ENCODE results near the gene KIAA1549. TPM values are rescaled to one million over a fixed set of nuclear protein-coding genes. Genes with fewer than 3 reads are reported as not detected.

The KIAA1549 gene
- total RNA-seq, 4 donors from 2014 or later: 1.6 to 5.0 (median 3.3) TPM

DNA sequence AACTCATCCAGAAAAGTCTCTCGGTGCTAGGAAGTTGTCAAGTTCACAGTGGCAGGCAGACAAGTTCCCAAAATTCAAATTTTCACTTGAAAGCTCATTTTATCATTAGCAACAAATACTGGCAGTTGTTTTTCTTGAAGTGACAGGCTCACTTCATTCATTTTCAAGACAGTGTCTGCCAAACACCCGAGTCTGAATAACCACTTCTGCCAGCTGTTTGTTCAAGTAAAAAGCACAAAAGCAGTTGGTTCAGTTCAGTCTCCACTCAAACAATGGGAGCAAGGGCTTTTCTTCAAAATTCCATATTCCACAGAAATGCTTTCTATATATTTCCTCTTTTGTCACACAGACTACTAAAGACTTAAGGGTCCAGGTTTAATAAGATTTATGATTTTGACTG, 135.5 kb downstream of the KIAA1549 start:
- no peak for DNase-seq
- no peaks in the 10 kb centered on the region for H3K4me1 ChIP-seq
- H3K36me3 ChIP-seq: no peaks in the 10 kb centered on the region
- no peak overlapping the region for H3K27ac ChIP-seq
- no peaks in the 10 kb centered on the region for H3K27me3 ChIP-seq
- TF ChIP-seq POLR2A (IDR thresholded peaks at IDR 0.05): no peak
- TF ChIP-seq, protein P1, sequence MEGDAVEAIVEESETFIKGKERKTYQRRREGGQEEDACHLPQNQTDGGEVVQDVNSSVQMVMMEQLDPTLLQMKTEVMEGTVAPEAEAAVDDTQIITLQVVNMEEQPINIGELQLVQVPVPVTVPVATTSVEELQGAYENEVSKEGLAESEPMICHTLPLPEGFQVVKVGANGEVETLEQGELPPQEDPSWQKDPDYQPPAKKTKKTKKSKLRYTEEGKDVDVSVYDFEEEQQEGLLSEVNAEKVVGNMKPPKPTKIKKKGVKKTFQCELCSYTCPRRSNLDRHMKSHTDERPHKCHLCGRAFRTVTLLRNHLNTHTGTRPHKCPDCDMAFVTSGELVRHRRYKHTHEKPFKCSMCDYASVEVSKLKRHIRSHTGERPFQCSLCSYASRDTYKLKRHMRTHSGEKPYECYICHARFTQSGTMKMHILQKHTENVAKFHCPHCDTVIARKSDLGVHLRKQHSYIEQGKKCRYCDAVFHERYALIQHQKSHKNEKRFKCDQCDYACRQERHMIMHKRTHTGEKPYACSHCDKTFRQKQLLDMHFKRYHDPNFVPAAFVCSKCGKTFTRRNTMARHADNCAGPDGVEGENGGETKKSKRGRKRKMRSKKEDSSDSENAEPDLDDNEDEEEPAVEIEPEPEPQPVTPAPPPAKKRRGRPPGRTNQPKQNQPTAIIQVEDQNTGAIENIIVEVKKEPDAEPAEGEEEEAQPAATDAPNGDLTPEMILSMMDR (IDR thresholded peaks at IDR 0.05): no peak
- H3K9me3 ChIP-seq: no peaks in the 10 kb centered on the region
- no peak overlapping the region for H3K4me3 ChIP-seq

DNA sequence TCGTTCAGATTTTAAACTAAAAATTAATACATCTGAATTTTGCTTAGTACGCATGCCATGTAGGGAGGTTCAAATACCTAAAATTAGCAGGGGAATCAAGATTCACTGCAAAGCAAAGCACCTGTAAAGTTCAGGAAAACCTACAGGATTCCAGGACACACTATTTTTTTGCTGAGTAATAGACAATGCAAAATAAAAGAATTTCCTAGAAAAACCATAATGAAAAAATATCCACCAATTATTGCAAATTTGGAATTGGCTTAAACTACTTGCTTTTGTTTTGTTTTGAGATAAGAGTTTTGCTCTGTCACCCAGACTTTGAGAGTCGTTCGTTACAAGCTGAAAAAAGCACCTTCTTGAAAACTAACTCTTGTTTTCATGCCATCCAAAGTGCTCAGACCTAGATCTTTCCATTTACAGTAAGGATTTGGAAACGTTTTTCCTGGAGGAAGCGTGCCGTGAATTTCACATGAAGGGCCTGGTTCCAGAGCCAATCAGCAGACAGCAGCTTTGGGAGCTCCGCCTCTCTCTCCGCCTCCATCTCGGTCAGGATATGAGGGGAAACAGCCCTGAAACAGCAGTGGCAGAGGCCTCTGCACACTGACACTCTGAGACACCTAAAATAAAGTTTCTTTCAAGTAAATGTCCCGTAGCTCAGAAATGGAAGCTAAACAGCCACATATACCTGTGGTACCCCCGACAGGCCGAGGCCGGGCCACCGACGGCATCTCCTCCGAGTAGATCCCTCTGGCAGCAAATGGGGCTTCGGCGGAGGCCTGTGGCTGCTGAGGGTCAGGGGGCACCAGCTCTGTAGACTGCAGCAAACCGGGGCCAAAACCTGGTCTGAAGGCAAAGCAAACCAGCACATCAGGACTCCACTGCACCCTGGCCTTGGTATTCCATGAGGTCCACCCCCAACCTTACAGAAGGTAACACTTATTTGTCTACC, 137.3 kb downstream of the KIAA1549 start:
- H3K9me3 ChIP-seq: no peaks in the 10 kb centered on the region
- no peak overlapping the region for H3K27ac ChIP-seq
- TF ChIP-seq POLR2A (IDR thresholded peaks at IDR 0.05): no peak
- TF ChIP-seq, protein P1 (IDR thresholded peaks at IDR 0.05): no peak
- no peaks in the 10 kb centered on the region for H3K4me1 ChIP-seq
- H3K27me3 ChIP-seq: no peaks in the 10 kb centered on the region
- H3K36me3 ChIP-seq: no peaks in the 10 kb centered on the region
- H3K4me3 ChIP-seq: no peak overlapping the region
- no peak for DNase-seq

GRCh38 chr7:138842111-138842510, 139.1 kb downstream of the KIAA1549 start:
- no peaks in the 10 kb centered on the region for H3K36me3 ChIP-seq
- no peak overlapping the region for H3K4me3 ChIP-seq
- no peaks in the 10 kb centered on the region for H3K4me1 ChIP-seq
- H3K9me3 ChIP-seq: no peaks in the 10 kb centered on the region
- no peaks in the 10 kb centered on the region for H3K27me3 ChIP-seq
- TF ChIP-seq, protein P1 (IDR thresholded peaks at IDR 0.05): no peak
- TF ChIP-seq POLR2A (IDR thresholded peaks at IDR 0.05): no peak
- DNase-seq: no peak
- H3K27ac ChIP-seq: no peak overlapping the region

- TF ChIP-seq, protein P1 (IDR thresholded peaks at IDR 0.05): no peak
- TF ChIP-seq POLR2A (IDR thresholded peaks at IDR 0.05): no peak
- Histone ChIP-seq H3K27me3 (no peaks in the 10 kb centered on the region), H3K36me3 (no peaks in the 10 kb centered on the region), H3K27ac (no peak overlapping the region), H3K4me3 (no peak overlapping the region), H3K9me3 (no peaks in the 10 kb centered on the region), H3K4me1 (no peaks in the 10 kb centered on the region)
- DNase-seq: no peak
These were observed 143.0 kb downstream of the KIAA1549 start for GRCh38 chr7:138838166-138838565.

DNA sequence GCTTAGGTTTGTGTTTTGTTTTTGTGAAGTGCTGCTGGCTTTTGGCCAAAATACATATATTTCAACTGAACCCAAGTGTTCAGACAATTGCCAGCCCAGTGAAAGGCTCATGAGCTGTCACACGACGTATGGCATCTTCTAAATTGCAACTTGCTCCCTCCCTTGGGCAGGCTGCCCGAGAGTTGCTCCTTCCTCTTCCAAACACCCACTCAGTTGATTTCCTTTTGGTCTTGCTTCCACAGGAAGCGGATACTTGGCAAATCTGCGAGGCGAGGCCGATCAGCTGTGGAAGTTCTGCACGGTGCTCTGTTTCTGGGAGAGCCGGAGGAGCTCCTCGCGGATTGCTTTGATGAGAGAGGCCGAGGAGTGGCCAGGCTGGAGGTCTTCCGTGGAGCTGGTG, 143.6 kb downstream of the KIAA1549 start:
- Histone ChIP-seq H3K4me3 (no peak overlapping the region), H3K27me3 (no peaks in the 10 kb centered on the region), H3K4me1 (no peaks in the 10 kb centered on the region), H3K36me3 (no peaks in the 10 kb centered on the region), H3K9me3 (no peaks in the 10 kb centered on the region), H3K27ac (no peak overlapping the region)
- no peak for DNase-seq
- TF ChIP-seq POLR2A (IDR thresholded peaks at IDR 0.05): no peak
- TF ChIP-seq, protein P1 (IDR thresholded peaks at IDR 0.05): no peak

Measured in Peyer's patch (tissue), 4 donors.